Lower leg skin (tissue), 4 donors: ENCODE measurements around the gene CLIP4. TPM values are rescaled to one million over a fixed set of nuclear protein-coding genes. Genes with fewer than 3 reads are reported as not detected.
A peak's percentile ranks its signal among the peaks of the same experiment; 100 is the strongest.

ENCODE experiments used
- DNase-seq, 2 donors: peaks; one replicate each; pipeline ENCODE4 v3.0.0-alpha.2; 2019; ENCODE audit warnings: low spot score in 2 of 2
- H3K4me3 ChIP-seq: fragments of 200-600 bp; sonication (generic); 2 replicates; pipeline ENCODE4 v1.5.1; 2017; ENCODE audit warnings: mild to moderate bottlenecking, low read depth; ENCODE audit not compliant: poor library complexity, severe bottlenecking
- CTCF ChIP-seq, 3 donors: fragments of 450-650 bp; IDR thresholded peaks; one replicate each; pipeline ENCODE4 v1.5.1; 2016; ENCODE audit warnings: antibody characterized with exemption in 3 of 3, mild to moderate bottlenecking in 3 of 3, moderate library complexity in 2 of 3
- POLR2A ChIP-seq, 2 donors: fragments of 450-650 bp; IDR thresholded peaks; one replicate each; pipeline ENCODE4 v1.6.1; 2016 to 2017; ENCODE audit warnings: antibody characterized with exemption in 2 of 2, mild to moderate bottlenecking in 1 of 2, moderate library complexity in 1 of 2
- WGBS, 2 donors: methylation state at CpG; one replicate each; pipeline ENCODE4 v1.1.5; 2018; 5-methylcytosine and 5-hydroxymethylcytosine counted together
- intact Hi-C: fragments of 100-400 bp; cut with DNase I; formaldehyde crosslinking; loops from one replicate; pipeline ENCODE4 v1.15.0; 2023; ENCODE audit warnings: low total_unique reads
- total RNA-seq, 4 donors: library from RNA; depleted of rRNA; stranded (reverse); fragments of >200 nt; gene quantifications; one replicate each; pipeline ENCODE4 v1.1.0, GENCODE V29; 2016

Gene CLIP4
- total RNA-seq, 4 donors from 2014 or later: 50.6 to 82.2 (median 58.1) TPM

DNA sequence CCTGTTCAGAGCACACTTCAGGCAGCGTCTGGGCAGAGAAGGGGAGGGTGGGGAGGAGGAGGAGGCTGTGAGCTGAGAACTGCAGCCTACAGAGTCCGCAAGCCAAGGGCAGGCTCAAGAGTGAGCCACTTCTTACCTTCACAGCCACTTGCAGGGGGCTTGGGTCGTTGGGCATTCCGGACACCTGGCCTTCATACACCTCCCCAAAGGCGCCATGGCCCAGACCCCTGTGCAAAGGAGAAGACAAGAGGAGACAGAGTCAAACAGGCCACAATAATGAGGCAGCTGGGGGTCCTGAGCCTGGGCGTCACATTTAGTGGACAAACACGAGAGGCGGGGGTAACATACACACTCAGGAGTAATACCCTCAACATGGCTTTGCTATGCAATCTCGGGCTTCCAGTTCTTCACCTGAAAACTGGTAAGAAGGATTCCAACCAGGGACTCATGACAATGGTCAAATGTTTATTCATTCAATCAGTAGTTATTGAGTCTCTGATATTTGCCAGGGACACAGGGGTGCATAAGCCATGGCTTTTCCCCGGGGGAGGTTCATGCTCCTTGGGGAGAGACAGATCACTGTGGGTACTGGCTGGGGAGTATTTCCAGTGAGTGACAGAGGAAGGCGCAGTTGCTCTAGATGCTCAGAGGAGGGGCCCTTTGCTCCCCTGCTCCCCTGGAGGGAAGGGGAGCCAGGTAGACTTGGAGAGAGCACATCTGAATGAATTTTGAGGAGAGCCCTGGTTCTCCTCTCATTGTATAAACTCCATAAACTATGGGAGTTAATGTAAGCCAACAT is 107.4 kb downstream of the CLIP4 start:
- intact Hi-C loops: no loop called here

DNA sequence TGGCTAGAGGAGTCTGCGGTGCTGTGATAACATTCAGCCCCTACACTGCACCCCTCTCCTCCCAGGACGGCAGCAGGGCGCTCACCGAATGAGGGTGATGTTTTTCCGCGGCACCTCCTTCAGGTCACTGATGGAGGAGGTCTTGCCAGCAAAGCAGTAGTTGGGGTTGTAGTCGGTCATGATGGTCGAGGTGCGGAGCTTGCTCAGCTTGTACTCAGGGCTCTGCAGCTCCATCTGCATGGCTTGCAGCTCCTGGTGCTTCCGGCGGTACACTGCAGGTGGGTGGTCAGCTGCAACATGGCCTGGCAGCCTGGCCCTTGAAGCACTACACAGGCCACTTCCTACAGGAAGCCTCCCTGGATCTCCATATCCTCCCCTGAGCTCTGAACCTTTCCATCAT is 108.0 kb downstream of the CLIP4 start:
- intact Hi-C loops: no loop called here
- H3K4me3 ChIP-seq: no peak overlapping the region
- WGBS, 2 donors: 92 to 96% methylated on average over 11 of the region's 11 CpGs
- TF ChIP-seq POLR2A (IDR thresholded peaks at IDR 0.05): no peak
- TF ChIP-seq CTCF (IDR thresholded peaks at IDR 0.05): no peak
- peak in 1 of 2 donors; percentile 61 for DNase-seq

More for the DNA sequence above, 107.4 kb downstream of the CLIP4 start:
- no peak overlapping the region for H3K4me3 ChIP-seq
- peak in 1 of 2 donors; percentile 72 for DNase-seq
- 80 to 89% methylated on average over 11 of the region's 11 CpGs for whole genome bisulfite sequencing, 2 donors
- TF ChIP-seq CTCF (IDR thresholded peaks at IDR 0.05) (no peak), POLR2A (IDR thresholded peaks at IDR 0.05) (no peak)

DNA sequence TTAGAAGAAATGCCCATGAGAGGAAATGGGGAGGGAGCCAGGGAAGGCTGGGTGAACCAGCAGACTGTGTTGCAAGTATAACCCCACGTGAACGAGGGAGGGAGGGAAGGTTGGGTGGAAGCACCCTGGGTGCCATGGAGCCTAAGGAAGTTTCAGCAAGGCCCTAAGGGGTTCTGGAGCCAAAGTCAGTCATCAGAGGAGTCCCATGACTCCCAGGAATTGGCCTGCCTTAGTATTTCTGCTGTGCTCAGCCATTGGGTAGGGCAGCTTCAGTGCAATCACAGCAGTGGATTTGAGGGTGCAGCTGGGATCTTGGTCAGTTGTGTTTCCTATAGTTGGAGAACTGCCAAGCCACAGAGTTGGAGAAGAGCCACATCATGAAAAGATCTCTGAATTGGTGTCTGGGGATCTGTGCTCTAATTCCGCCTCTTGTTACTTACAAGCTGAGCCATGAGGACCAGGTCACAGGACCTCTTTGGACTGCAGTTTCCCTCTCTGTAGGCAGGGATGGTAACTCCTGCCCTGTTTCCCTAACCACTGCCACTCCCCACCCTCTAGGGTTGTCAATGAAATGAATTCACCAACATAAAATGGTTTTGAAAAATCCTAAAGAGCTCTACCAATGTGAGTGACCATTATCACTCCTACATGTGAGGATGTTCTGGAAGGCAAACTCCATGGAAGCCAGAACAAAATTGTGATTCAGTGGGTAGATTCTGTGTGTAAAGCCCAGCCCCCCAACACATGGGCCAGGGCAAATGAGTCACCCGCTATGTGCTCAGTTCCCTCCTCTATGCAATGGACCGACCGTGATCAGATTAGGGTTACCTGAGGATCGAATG is 108.9 kb downstream of the CLIP4 start:
- TF ChIP-seq CTCF (IDR thresholded peaks at IDR 0.05): no peak
- no peak for TF ChIP-seq POLR2A (IDR thresholded peaks at IDR 0.05)
- WGBS, 2 donors: 52 to 56% methylated on average over 7 of the region's 7 CpGs
- peak; percentile 76 to 90 for DNase-seq

DNA sequence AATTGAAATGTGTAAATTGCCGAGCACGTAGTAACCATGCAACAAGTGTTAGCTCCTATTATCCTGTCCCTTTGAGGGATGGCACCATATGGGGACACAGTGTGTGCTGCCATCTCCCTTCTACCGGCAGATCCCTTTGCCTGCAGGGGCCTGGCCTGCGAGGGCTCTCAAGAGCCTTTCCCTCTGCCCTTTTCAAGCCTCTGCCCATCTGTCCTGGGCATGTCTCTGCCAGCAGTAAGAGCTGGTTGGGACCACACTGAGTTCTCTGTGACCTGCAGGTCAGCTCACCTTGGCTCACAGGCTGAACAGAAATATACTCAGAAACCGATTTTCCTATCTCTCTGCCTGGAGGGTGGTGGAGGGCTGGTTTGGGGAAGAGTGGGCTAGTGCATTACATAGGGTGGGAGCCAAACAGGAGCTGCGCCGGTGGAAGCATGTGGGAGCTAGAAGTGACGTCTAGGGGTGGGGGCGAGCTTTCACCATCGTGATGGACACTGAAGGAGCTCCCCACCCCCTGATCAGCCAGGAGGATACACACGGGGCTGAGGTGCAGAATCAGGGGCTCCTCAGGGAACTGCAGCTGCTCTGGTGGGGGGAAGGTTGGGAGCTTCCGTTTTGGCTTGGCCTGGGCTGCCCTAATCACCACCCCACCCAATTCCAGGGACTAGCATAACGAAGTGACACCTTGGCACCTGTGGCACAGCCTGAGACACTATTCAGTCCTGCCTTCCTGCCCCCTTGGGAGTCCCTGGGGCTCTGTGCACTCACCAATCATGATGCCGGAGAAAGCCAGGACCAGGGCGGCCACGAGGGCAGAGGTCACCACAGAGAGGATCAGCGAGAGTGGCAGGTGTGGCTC is 109.7 kb downstream of the CLIP4 start:
- DNase-seq: no peak
- WGBS, 2 donors: 76 to 77% methylated on average over 16 to 17 of the region's 17 CpGs
- no peak for TF ChIP-seq CTCF (IDR thresholded peaks at IDR 0.05)
- no peak for TF ChIP-seq POLR2A (IDR thresholded peaks at IDR 0.05)
- intact Hi-C loops: no loop called here
- no peak overlapping the region for H3K4me3 ChIP-seq

More for the DNA sequence above, 108.9 kb downstream of the CLIP4 start:
- no peak overlapping the region for H3K4me3 ChIP-seq
- intact Hi-C loops: no loop called here

- WGBS, 2 donors: 82 to 87% methylated on average over 8 of the region's 8 CpGs
- no peak for TF ChIP-seq POLR2A (IDR thresholded peaks at IDR 0.05)
- TF ChIP-seq CTCF (IDR thresholded peaks at IDR 0.05): no peak
- H3K4me3 ChIP-seq: no peak overlapping the region
- intact Hi-C loops: no loop called here
- no peak for DNase-seq
Measured at GRCh38 chr2:29225814-29226213, 110.6 kb downstream of the CLIP4 start.
